ENCODE results near the gene CCDC78. TPM values are rescaled to one million over a fixed set of nuclear protein-coding genes. Genes with fewer than 3 reads are reported as not detected.

CCDC78 gene
- total and polyA plus RNA-seq, 2 of the 13 experiments (the other 11 are each of a cell fraction or from before 2014, with no cell fraction given), result 0.53 to 1.5 TPM

- H3K79me2 ChIP-seq (ENCODE audit: insufficient read depth, low read length), result no peaks in the 10 kb centered on the region
- no peak overlapping the region for H3K27ac ChIP-seq (ENCODE audit: extremely low read length, insufficient read depth, low read length)
- no peaks in the 10 kb centered on the region for H3K36me3 ChIP-seq (replicated peaks in 1 of 2; ENCODE audit: control insufficient read depth in 1 of 2, insufficient read depth in 2 of 2, low read length in 2 of 2)
- no peak overlapping the region for H3K9ac ChIP-seq (ENCODE audit: insufficient read depth, low read depth, low read length)
- TF ChIP-seq MAFF (IDR thresholded peaks at IDR 0.05; ENCODE audit: low read depth, low read length), result no peak
- TF ChIP-seq FOXK1 (CRISPR knock-in tag; IDR thresholded peaks at IDR 0.05; ENCODE audit: borderline replicate concordance, low read depth), result no peak
- no peak for TF ChIP-seq DMAP1 (CRISPR knock-in tag; IDR thresholded peaks at IDR 0.05)
- no peak for TF ChIP-seq ZNF782 (CRISPR knock-in tag; IDR thresholded peaks at IDR 0.05; ENCODE audit: borderline replicate concordance)
- no peak for TF ChIP-seq ZNF652 (CRISPR knock-in tag; IDR thresholded peaks at IDR 0.05; ENCODE audit: borderline replicate concordance, low read depth)
- no peak for TF ChIP-seq NCOA2 (CRISPR knock-in tag; IDR thresholded peaks at IDR 0.05)
- TF ChIP-seq, protein P1, sequence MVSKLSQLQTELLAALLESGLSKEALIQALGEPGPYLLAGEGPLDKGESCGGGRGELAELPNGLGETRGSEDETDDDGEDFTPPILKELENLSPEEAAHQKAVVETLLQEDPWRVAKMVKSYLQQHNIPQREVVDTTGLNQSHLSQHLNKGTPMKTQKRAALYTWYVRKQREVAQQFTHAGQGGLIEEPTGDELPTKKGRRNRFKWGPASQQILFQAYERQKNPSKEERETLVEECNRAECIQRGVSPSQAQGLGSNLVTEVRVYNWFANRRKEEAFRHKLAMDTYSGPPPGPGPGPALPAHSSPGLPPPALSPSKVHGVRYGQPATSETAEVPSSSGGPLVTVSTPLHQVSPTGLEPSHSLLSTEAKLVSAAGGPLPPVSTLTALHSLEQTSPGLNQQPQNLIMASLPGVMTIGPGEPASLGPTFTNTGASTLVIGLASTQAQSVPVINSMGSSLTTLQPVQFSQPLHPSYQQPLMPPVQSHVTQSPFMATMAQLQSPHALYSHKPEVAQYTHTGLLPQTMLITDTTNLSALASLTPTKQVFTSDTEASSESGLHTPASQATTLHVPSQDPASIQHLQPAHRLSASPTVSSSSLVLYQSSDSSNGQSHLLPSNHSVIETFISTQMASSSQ (IDR thresholded peaks at IDR 0.05; ENCODE audit: low read depth), result no peak
- TF ChIP-seq, protein P1 (CRISPR knock-in tag; IDR thresholded peaks at IDR 0.05; ENCODE audit: borderline replicate concordance), result no peak
- no peak for TF ChIP-seq DNMT3B (CRISPR knock-in tag; conservative IDR thresholded peaks at IDR 0.05)
- TF ChIP-seq ZNF737 (CRISPR knock-in tag; IDR thresholded peaks at IDR 0.05; ENCODE audit: borderline replicate concordance), result no peak
- no peak for TF ChIP-seq ZNF496 (CRISPR knock-in tag; IDR thresholded peaks at IDR 0.05; ENCODE audit: insufficient replicate concordance)
- TF ChIP-seq MXI1 (IDR thresholded peaks at IDR 0.05; ENCODE audit: borderline replicate concordance, low read depth, low read length), result no peak
- TF ChIP-seq ZKSCAN1 (IDR thresholded peaks at IDR 0.05; ENCODE audit: low read length), result no peak
- TF ChIP-seq NR1H2 (CRISPR knock-in tag; IDR thresholded peaks at IDR 0.05; ENCODE audit: borderline replicate concordance, low read depth), result no peak
- CTCF ChIA-PET (ENCODE audit: low intra/inter-chr PET ratio, low total read pairs), result no interaction called here
- FAIRE-seq, result no peak
- POLR2A ChIA-PET, result no interaction called here
- ATAC-seq, result no peak
- H3K27me3 ChIP-seq (ENCODE audit: control insufficient read depth in 1 of 2, insufficient read depth in 2 of 2, low read length in 2 of 2), result peaks cover 6 to 27% of the 10 kb centered on the region in 2 experiments; a peak in 4 of 5 replicates
- no peak overlapping the region for H3K4me2 ChIP-seq (ENCODE audit: low read depth, low read length)
- in situ Hi-C loops (cut with HindIII; ENCODE audit: extremely low pct_ligation_motif_present, low pct_unique_long_range_greater_than_20kb), result no loop called here
- WGBS (ENCODE audit: low lambda C conversion rate), result 79% methylated on average over 7 of the region's 18 CpGs
- BruUV-seq (replicated peaks), result no TSS peak
- H3K4me1 ChIP-seq (ENCODE audit: insufficient read depth, low read length), result no peaks in the 10 kb centered on the region
- H4K20me1 ChIP-seq (ENCODE audit: insufficient read depth, low read length), result 0 out of 2 replicates have a peak, but pooled peaks cover 2% of the 10 kb centered on the region
- H3K9me3 ChIP-seq (ENCODE audit: low read length), result no peaks in the 10 kb centered on the region
- H2AFZ ChIP-seq (ENCODE audit: low read length), result no peak overlapping the region
- DNase-seq (ENCODE audit: low spot score), result no peak
- intact Hi-C loops (cut with micrococcal nuclease; ENCODE audit: unreplicated experiment), result no loop called here
- H3K4me3 ChIP-seq (replicated peaks in 1 of 3; ENCODE audit: insufficient read depth in 1 of 3, low read depth in 2 of 3, low read length in 3 of 3), result no peak overlapping the region
These were observed 46.7 kb upstream of the CCDC78 start for GRCh38 chr16:772959-773358.
